HepG2 (cell line): ENCODE measurements around the gene DPM2. TPM values are rescaled to one million over a fixed set of nuclear protein-coding genes. Genes with fewer than 3 reads are reported as not detected.

Source experiments
- CENPBD1 ChIP-seq: sonication (generic); formaldehyde crosslinking; IDR thresholded peaks from 2 replicates; pipeline ENCODE4 v1.8.0; 2022; ENCODE audit warnings: missing genetic modification reagents, low read depth, mild to moderate bottlenecking, borderline replicate concordance
- EHMT2 ChIP-seq: fragments of 200-600 bp; sonication (generic); IDR thresholded peaks from 2 replicates; pipeline ENCODE4 v1.7.0; 2017; ENCODE audit warnings: antibody characterized with exemption, low read depth, low read length, borderline replicate concordance
- FOXM1 ChIP-seq: sonication (generic); formaldehyde crosslinking; IDR thresholded peaks from 2 replicates; pipeline ENCODE4 v1.5.0; 2020; ENCODE audit warnings: missing genetic modification reagents
- GPN1 ChIP-seq: sonication (generic); formaldehyde crosslinking; IDR thresholded peaks from 2 replicates; pipeline ENCODE4 v1.5.1; 2020; ENCODE audit warnings: missing genetic modification reagents, borderline replicate concordance
- HDAC6 ChIP-seq: fragments of 200-600 bp; sonication (generic); IDR thresholded peaks from 2 replicates; pipeline ENCODE4 v1.7.0; 2017; ENCODE audit warnings: mild to moderate bottlenecking, antibody characterized with exemption, low read length, low read depth
- HOXA9 ChIP-seq: sonication (generic); formaldehyde crosslinking; IDR thresholded peaks from 2 replicates; pipeline ENCODE4 v1.8.1; 2022; ENCODE audit warnings: missing genetic modification reagents, mild to moderate bottlenecking, moderate library complexity, borderline replicate concordance
- NFKBIZ ChIP-seq: IDR thresholded peaks from 2 replicates; pipeline ENCODE4 v1.6.1; 2018; ENCODE audit warnings: missing genetic modification reagents, missing compliant biosample characterization
- ONECUT2 ChIP-seq: sonication (generic); formaldehyde crosslinking; IDR thresholded peaks from 2 replicates; pipeline ENCODE4 v1.4.0; 2020; ENCODE audit warnings: missing genetic modification reagents
- PHB2 ChIP-seq: fragments of 450-650 bp; IDR thresholded peaks from 2 replicates; pipeline ENCODE4 v1.6.1; 2018; ENCODE audit not compliant: partially characterized antibody
- PHF5A ChIP-seq: IDR thresholded peaks from one replicate; pipeline ENCODE4 v1.6.1; 2018; ENCODE audit warnings: low read depth, missing genetic modification reagents; ENCODE audit not compliant: unreplicated experiment
- RBAK ChIP-seq: sonication (generic); formaldehyde crosslinking; IDR thresholded peaks from 2 replicates; pipeline ENCODE4 v1.5.1; 2020; ENCODE audit warnings: mild to moderate bottlenecking, missing genetic modification reagents
- RFX1 ChIP-seq: fragments of 450-650 bp; IDR thresholded peaks from 2 replicates; pipeline ENCODE4 v1.6.1; 2017
- RFXAP ChIP-seq: sonication (generic); formaldehyde crosslinking; IDR thresholded peaks from 2 replicates; pipeline ENCODE4 v1.4.0; 2020; ENCODE audit warnings: missing genetic modification reagents, borderline replicate concordance
- SKIL ChIP-seq: sonication (generic); formaldehyde crosslinking; IDR thresholded peaks from 2 replicates; pipeline ENCODE4 v1.8.0; 2022; ENCODE audit warnings: missing genetic modification reagents, mild to moderate bottlenecking, moderate library complexity, borderline replicate concordance
- SMARCE1 ChIP-seq: fragments of 450-650 bp; IDR thresholded peaks from 2 replicates; pipeline ENCODE4 v1.6.1; 2017; ENCODE audit warnings: borderline replicate concordance
- TBL1XR1 ChIP-seq: fragments of 150-350 bp; IDR thresholded peaks from 2 replicates; pipeline ENCODE4 v1.6.1; 2014; ENCODE audit warnings: borderline replicate concordance, low read length; ENCODE audit not compliant: partially characterized antibody
- TEAD2 ChIP-seq: sonication (generic); formaldehyde crosslinking; IDR thresholded peaks from 2 replicates; pipeline ENCODE4 v1.9.0; 2021; ENCODE audit warnings: missing genetic modification reagents
- THRA ChIP-seq: sonication (generic); formaldehyde crosslinking; IDR thresholded peaks from 2 replicates; pipeline ENCODE4 v1.4.0; 2020; ENCODE audit warnings: missing genetic modification reagents, borderline replicate concordance
- TRIM22 ChIP-seq: fragments of 450-650 bp; IDR thresholded peaks from 2 replicates; pipeline ENCODE4 v1.6.1; 2017
- ZBTB20 ChIP-seq: sonication (generic); formaldehyde crosslinking; IDR thresholded peaks from 2 replicates; pipeline ENCODE4 v1.8.1; 2023; ENCODE audit warnings: missing genetic modification reagents, low read depth, mild to moderate bottlenecking, borderline replicate concordance
- ZNF260 ChIP-seq: sonication (generic); formaldehyde crosslinking; IDR thresholded peaks from 2 replicates; pipeline ENCODE4 v1.4.0; 2020; ENCODE audit warnings: missing genetic modification reagents, low read depth, mild to moderate bottlenecking, borderline replicate concordance
- ZNF282 ChIP-seq: fragments of 450-650 bp; IDR thresholded peaks from 2 replicates; pipeline ENCODE4 v1.6.1; 2018; ENCODE audit not compliant: partially characterized antibody
- ZNF367 ChIP-seq: sonication (generic); formaldehyde crosslinking; IDR thresholded peaks from 2 replicates; pipeline ENCODE4 v1.4.0; 2020; ENCODE audit warnings: missing genetic modification reagents, borderline replicate concordance
- ZNF484 ChIP-seq: sonication (generic); formaldehyde crosslinking; IDR thresholded peaks from 2 replicates; pipeline ENCODE4 v1.5.1; 2020; ENCODE audit warnings: mild to moderate bottlenecking, low read depth, missing genetic modification reagents, borderline replicate concordance
- ZNF761 ChIP-seq: sonication (generic); formaldehyde crosslinking; conservative IDR thresholded peaks from 2 replicates; pipeline ENCODE4 v1.4.0; 2020; ENCODE audit warnings: mild to moderate bottlenecking, missing genetic modification reagents
- polyA plus RNA-seq, 8 experiments: library from polyadenylated mRNA; depleted of rRNA in 3 of 8; stranded (reverse) in 7 of 8; unstranded in 1 of 8; fragments of >200 nt; fragmentation: Illumina TruSeq in 4 of 8; extraction: Trizol in 4 of 8; gene quantifications; 2 replicates each; pipeline versions ENCODE4 v1.2.1 to v1.2.3, GENCODE V29; 2011 to 2016; ENCODE audit warnings: low read depth in 4 of 8, missing spikeins in 1 of 8, mixed read lengths in 1 of 8; ENCODE audit not compliant: insufficient read depth in 1 of 8
- total RNA-seq, 5 experiments: library from RNA; depleted of rRNA; stranded (reverse); fragments of >200 nt; fragmentation: Illumina TruSeq; extraction: Trizol; gene quantifications; 2 replicates each; pipeline ENCODE4 v1.2.3, GENCODE V29; 2016; ENCODE audit warnings: low read depth in 1 of 5

The DPM2 gene
- total and polyA plus RNA-seq, 2 of the 13 experiments (the other 11 are each of a cell fraction or from before 2014, with no cell fraction given), result 24.8 to 35.3 TPM

GRCh38 chr9:127897193-127897692 lies 40.4 kb downstream of the DPM2 start (continued):
- TF ChIP-seq CENPBD1 (CRISPR knock-in tag), result no peak
- no peak for TF ChIP-seq TRIM22
- no peak for TF ChIP-seq ZNF761 (CRISPR knock-in tag)
- TF ChIP-seq NFKBIZ (CRISPR knock-in tag), result no peak
- TF ChIP-seq RBAK, result no peak
- TF ChIP-seq ONECUT2 (CRISPR knock-in tag), result no peak
- TF ChIP-seq EHMT2, result no peak
- TF ChIP-seq ZNF484, result no peak
- TF ChIP-seq TEAD2, result no peak
- TF ChIP-seq TBL1XR1, result no peak
- no peak for TF ChIP-seq ZBTB20 (CRISPR knock-in tag)
- TF ChIP-seq RFXAP (CRISPR knock-in tag), result no peak
- TF ChIP-seq HDAC6, result no peak
- TF ChIP-seq SMARCE1, result no peak
- TF ChIP-seq RFX1, result no peak
- no peak for TF ChIP-seq PHF5A (CRISPR knock-in tag)
- TF ChIP-seq GPN1 (CRISPR knock-in tag), result no peak
- no peak for TF ChIP-seq PHB2
- TF ChIP-seq SKIL (CRISPR knock-in tag), result no peak
- no peak for TF ChIP-seq ZNF367 (CRISPR knock-in tag)
- no peak for TF ChIP-seq ZNF260 (CRISPR knock-in tag)
- TF ChIP-seq ZNF282, result no peak
- peak; percentile 62 for TF ChIP-seq THRA (CRISPR knock-in tag)
- no peak for TF ChIP-seq HOXA9
- no peak for TF ChIP-seq FOXM1 (CRISPR knock-in tag)
